Retina (tissue), 1 donor: ENCODE measurements around the gene DCP2.

Source experiments
- DNase-seq: peaks from one replicate; pipeline ENCODE4 v3.0.0-alpha.2; 2016

Gene DCP2

GRCh38 chr5:112968411-112969106, 8.0 kb upstream of the DCP2 start:
- DNase-seq, result no peak

- no peak for DNase-seq
Observed at GRCh38 chr5:112971276-112971675, 5.3 kb upstream of the DCP2 start.

GRCh38 chr5:112973036-112973435, 3.6 kb upstream of the DCP2 start:
- DNase-seq, result no peak

GRCh38 chr5:112973904-112974303, 2.7 kb upstream of the DCP2 start:
- no peak for DNase-seq

GRCh38 chr5:112974901-112975300, 1.7 kb upstream of the DCP2 start:
- no peak for DNase-seq

- no peak for DNase-seq
Observed at GRCh38 chr5:112975721-112976431, 722 bp upstream of the DCP2 start.

- no peak for DNase-seq
Observed at GRCh38 chr5:112977440-112977861, 853 bp downstream of the DCP2 start.

- DNase-seq, result no peak
Observed at GRCh38 chr5:112978836-112979235, 2.2 kb downstream of the DCP2 start.

- no peak for DNase-seq
Observed at GRCh38 chr5:112979723-112980122, 3.1 kb downstream of the DCP2 start.

GRCh38 chr5:112983363-112983762, 6.8 kb downstream of the DCP2 start:
- DNase-seq, result no peak

GRCh38 chr5:112986224-112986623, 9.6 kb downstream of the DCP2 start:
- no peak for DNase-seq

GRCh38 chr5:112995764-112996618, 19.4 kb downstream of the DCP2 start:
- peak; percentile 77 for DNase-seq

- no peak for DNase-seq
Observed at GRCh38 chr5:112996830-112997374, 20.3 kb downstream of the DCP2 start.

- no peak for DNase-seq
Observed at GRCh38 chr5:112998296-112998695, 21.7 kb downstream of the DCP2 start.

GRCh38 chr5:113000466-113000865, 23.9 kb downstream of the DCP2 start:
- DNase-seq, result no peak

- no peak for DNase-seq
Observed at GRCh38 chr5:113002423-113002822, 25.8 kb downstream of the DCP2 start.

- no peak for DNase-seq
Observed at GRCh38 chr5:113003763-113004162, 27.2 kb downstream of the DCP2 start.

GRCh38 chr5:113005454-113005853, 28.9 kb downstream of the DCP2 start:
- DNase-seq, result no peak

- DNase-seq, result no peak
Observed at GRCh38 chr5:113017881-113018635, 41.5 kb downstream of the DCP2 start.

- no peak for DNase-seq
Observed at GRCh38 chr5:113020461-113021273, 44.1 kb downstream of the DCP2 start.

- no peak for DNase-seq
Observed at GRCh38 chr5:113022661-113023060, 46.1 kb downstream of the DCP2 start.
